Ovary (tissue), 9 donors: ENCODE data around the gene RASGEF1B. TPM values are rescaled to one million over a fixed set of nuclear protein-coding genes. Genes with fewer than 3 reads are reported as not detected.

Experiments
- DNase-seq, 5 donors: peaks; one replicate each; pipeline ENCODE4 v3.0.0-alpha.2; 2019 to 2020
- H3K27ac ChIP-seq, 2 donors: fragments of 200-600 bp; one replicate each; pipeline versions ENCODE4 v1.5.1 to v1.8.0; 2019 to 2022
- H3K27me3 ChIP-seq: fragments of 200-600 bp; one replicate; pipeline ENCODE4 v1.8.0; 2022
- H3K36me3 ChIP-seq: fragments of 200-600 bp; sonication (generic); one replicate; pipeline ENCODE4 v1.5.1; 2019
- H3K4me1 ChIP-seq: one replicate; pipeline ENCODE4 v1.8.1; 2013; ENCODE audit warnings: mild to moderate bottlenecking, moderate library complexity; ENCODE audit not compliant: insufficient read depth
- H3K4me3 ChIP-seq: fragments of 200-600 bp; sonication (generic); one replicate; pipeline ENCODE4 v1.5.1; 2017
- H3K9me3 ChIP-seq, 2 donors: fragments of 200-600 bp in 1 of 2; sonication (generic) in 1 of 2; one replicate each; pipeline versions ENCODE4 v1.5.1 to v1.8.1; 2013 to 2019; ENCODE audit warnings: mild to moderate bottlenecking in 1 of 2, moderate library complexity in 1 of 2
- EP300 ChIP-seq: sonication (generic); formaldehyde crosslinking; IDR thresholded peaks from one replicate; pipeline ENCODE4 v1.6.1; 2017; ENCODE audit warnings: antibody characterized with exemption
- POLR2A ChIP-seq: fragments of 450-650 bp; IDR thresholded peaks from one replicate; pipeline ENCODE4 v1.6.1; 2017; ENCODE audit warnings: antibody characterized with exemption, mild to moderate bottlenecking, moderate library complexity
- WGBS, 3 donors: extraction: QIAGEN DNeasy Blood & Tissue Kit in 1 of 3; methylation state at CpG; one replicate each; pipeline versions ENCODE4 v1.1.5 to v1.1.7; 2013 to 2017; 5-methylcytosine and 5-hydroxymethylcytosine counted together
- intact Hi-C, 4 donors: fragments of 100-400 bp; cut with DNase I; formaldehyde crosslinking; loops; one replicate each; pipeline versions ENCODE4 v1.11.0 to v1.15.1; 2022 to 2023
- polyA plus RNA-seq, 2 donors: library from polyadenylated mRNA; stranded (reverse); fragments of 200-250 nt in 1 of 2; fragments of 350-450 nt in 1 of 2; fragmentation: Illumina TruSeq in 1 of 2; extraction: RNeasy Lipid Tissue Mini Kit (QIAGEN cat#74804) in 1 of 2; gene quantifications; one replicate each; pipeline ENCODE4 v1.2.3, GENCODE V29; 2013 to 2014
- total RNA-seq, 7 donors: library from RNA; depleted of rRNA in 2 of 7; stranded (reverse); fragments of >200 nt in 2 of 7; fragmentation: NEBNext Ultra II Directional in 3 of 7; extraction: Animal tissue kit (Norgen Biotek cat#: 25700) in 3 of 7; gene quantifications; one replicate each; pipeline versions ENCODE4 v1.1.0 to v1.2.4, GENCODE V29; 2016 to 2023
- TF ChIP-seq, protein P1 (sequence below), 3 donors: fragments of 450-650 bp in 2 of 3; fragments of 200-600 bp in 1 of 3; IDR thresholded peaks; one replicate each; pipeline versions ENCODE4 v1.5.1 to v1.8.0; 2016 to 2022; ENCODE audit warnings: antibody characterized with exemption in 3 of 3, mild to moderate bottlenecking in 1 of 3
- donor health status: DM: no; HTN: no; CAD: no; lungs with moderate emphysema.
- donor health status: DM: no; HTN: no; CAD: no.
- donor health status: Bipolar disorder and iron deficiency.
- donor health status: DM: yes; HTN: yes; CAD: no.
- donor health status: DM: no; HTN: no; CAD: no.
- donor health status: DM: yes; HTN: yes; CAD: no.

RASGEF1B gene
- total and polyA plus RNA-seq, 9 donors: 1.1 to 14.4 (median 4.3) TPM

DNA sequence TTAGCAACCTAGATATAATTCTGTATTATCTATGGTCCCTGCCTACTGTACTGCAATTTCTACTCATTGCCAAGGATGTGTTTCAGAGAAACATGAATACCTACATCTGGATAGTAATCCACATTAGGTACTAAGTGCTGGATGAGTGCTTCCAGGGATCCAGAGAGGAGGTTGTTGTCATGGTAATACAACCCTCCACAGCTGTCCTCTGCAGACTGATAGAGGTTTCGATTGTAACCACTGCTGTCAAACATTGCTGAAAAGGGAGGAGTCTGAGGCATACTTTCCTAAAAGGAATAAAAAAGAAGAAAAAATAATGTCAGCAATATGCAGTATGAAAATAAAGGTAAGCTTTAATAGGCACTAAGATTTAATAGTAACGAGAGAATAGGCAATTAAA lies 12.5 kb downstream of the RASGEF1B start:
- whole genome bisulfite sequencing, 3 donors: 86 to 93% (median 91%) methylated on average over 2 of the region's 2 CpGs
- TF ChIP-seq EP300 (no peak), POLR2A (no peak)
- TF ChIP-seq, protein P1, sequence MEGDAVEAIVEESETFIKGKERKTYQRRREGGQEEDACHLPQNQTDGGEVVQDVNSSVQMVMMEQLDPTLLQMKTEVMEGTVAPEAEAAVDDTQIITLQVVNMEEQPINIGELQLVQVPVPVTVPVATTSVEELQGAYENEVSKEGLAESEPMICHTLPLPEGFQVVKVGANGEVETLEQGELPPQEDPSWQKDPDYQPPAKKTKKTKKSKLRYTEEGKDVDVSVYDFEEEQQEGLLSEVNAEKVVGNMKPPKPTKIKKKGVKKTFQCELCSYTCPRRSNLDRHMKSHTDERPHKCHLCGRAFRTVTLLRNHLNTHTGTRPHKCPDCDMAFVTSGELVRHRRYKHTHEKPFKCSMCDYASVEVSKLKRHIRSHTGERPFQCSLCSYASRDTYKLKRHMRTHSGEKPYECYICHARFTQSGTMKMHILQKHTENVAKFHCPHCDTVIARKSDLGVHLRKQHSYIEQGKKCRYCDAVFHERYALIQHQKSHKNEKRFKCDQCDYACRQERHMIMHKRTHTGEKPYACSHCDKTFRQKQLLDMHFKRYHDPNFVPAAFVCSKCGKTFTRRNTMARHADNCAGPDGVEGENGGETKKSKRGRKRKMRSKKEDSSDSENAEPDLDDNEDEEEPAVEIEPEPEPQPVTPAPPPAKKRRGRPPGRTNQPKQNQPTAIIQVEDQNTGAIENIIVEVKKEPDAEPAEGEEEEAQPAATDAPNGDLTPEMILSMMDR (IDR thresholded peaks at IDR 0.05): no peak
- Histone ChIP-seq H3K27me3 (no peaks in the 10 kb centered on the region), H3K36me3 (no peaks in the 10 kb centered on the region), H3K27ac (no peak overlapping the region), H3K4me3 (no peak overlapping the region), H3K9me3 (no peaks in the 10 kb centered on the region), H3K4me1 (no peaks in the 10 kb centered on the region)
- no peak for DNase-seq
- intact Hi-C loops: no loop called here

DNA sequence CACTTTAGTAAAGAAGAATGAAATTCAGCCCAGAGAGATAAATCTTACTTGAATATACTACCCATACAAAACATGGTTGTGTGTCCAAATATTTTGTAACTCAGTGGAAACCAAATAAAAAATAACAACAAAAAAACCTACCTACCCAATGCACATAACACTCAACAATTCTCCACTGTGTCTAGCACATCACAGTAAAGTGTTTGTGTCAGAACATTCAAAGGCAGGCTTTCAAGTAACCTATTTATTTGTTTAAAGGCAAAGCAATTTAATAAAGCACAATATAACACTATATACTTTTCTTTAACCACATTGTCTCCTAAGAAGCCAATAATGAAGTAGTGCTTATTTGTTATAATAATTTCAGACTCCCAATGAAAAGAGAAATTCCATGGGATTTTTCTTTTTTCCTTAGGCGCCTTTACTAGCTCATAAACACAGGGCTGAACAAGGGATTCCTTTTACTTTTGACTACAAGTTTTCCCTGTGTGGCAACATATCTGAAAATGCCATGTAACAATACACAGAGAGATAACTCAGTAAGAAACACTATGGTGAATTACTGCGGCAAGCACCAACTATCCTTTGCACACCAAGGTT lies 13.7 kb downstream of the RASGEF1B start:
- WGBS, 3 donors: 94 to 98% (median 96%) methylated on average over 2 of the region's 2 CpGs
- Histone ChIP-seq H3K27me3 (no peaks in the 10 kb centered on the region), H3K9me3 (no peaks in the 10 kb centered on the region), H3K36me3 (no peaks in the 10 kb centered on the region), H3K4me3 (no peak overlapping the region), H3K4me1 (no peaks in the 10 kb centered on the region), H3K27ac (no peak overlapping the region)
- TF ChIP-seq POLR2A: no peak
- TF ChIP-seq, protein P1 (IDR thresholded peaks at IDR 0.05): no peak
- no peak for TF ChIP-seq EP300
- DNase-seq: no peak
- intact Hi-C loops: no loop called here

DNA sequence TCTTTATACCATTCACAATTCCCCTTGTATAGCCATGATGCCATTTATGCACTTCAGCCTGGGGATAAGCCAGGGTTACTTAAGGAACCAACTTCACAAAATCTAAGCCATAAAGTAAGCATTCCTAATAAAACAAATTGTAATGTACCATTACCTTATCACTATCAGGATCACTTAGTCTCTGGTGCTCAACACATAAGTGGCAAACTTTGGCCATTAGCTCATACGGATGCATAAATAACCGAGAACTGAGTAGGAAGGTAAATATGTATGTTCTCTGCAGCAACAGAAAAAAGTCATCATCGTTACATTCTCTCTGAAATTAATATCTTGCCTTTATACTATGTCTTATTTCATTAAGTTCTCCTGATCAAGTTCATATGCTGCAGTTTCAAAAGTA lies 14.4 kb downstream of the RASGEF1B start:
- 95 to 96% (median 96%) methylated on average over 3 of the region's 3 CpGs for WGBS, 3 donors
- H3K27ac ChIP-seq: no peak overlapping the region
- H3K4me3 ChIP-seq: no peak overlapping the region
- DNase-seq: no peak
- no peaks in the 10 kb centered on the region for H3K36me3 ChIP-seq
- intact Hi-C loops: no loop called here
- no peak for TF ChIP-seq EP300
- TF ChIP-seq, protein P1 (IDR thresholded peaks at IDR 0.05): no peak
- no peak for TF ChIP-seq POLR2A
- no peaks in the 10 kb centered on the region for H3K9me3 ChIP-seq
- H3K27me3 ChIP-seq: no peaks in the 10 kb centered on the region
- no peaks in the 10 kb centered on the region for H3K4me1 ChIP-seq

DNA sequence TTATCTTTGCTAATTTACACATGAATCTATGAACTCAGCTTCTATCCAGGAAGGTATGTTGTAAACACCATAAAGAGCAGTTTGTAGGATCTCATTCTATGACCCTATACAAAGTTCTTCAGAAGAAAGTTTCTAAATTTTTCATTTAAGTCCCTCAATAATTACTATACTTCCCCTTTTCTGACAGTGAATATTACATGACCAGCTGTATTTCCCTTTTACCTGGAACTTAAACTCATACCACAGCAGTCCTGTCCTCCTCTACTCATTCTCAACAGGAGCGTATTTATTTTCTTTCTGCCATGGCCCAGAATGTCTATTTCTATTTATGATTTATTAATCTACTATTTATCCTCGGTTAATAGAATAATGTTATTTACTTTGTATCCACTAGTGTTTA lies 15.8 kb downstream of the RASGEF1B start:
- no peak for TF ChIP-seq POLR2A
- no peak for TF ChIP-seq EP300
- TF ChIP-seq, protein P1 (IDR thresholded peaks at IDR 0.05): no peak
- WGBS, 3 donors: 81 to 84% (median 82%) methylated on average over 2 of the region's 2 CpGs
- Histone ChIP-seq H3K27ac (no peak overlapping the region), H3K36me3 (no peaks in the 10 kb centered on the region), H3K4me1 (no peaks in the 10 kb centered on the region), H3K4me3 (no peak overlapping the region), H3K27me3 (no peaks in the 10 kb centered on the region), H3K9me3 (no peaks in the 10 kb centered on the region)
- no peak for DNase-seq
- intact Hi-C loops: no loop called here
